Measurements from ENCODE around the gene SNX27. TPM values are rescaled to one million over a fixed set of nuclear protein-coding genes. Genes with fewer than 3 reads are reported as not detected.

SNX27 gene
- total RNA-seq, 1 donor from 2014 or later, result 33.1 TPM

- intact Hi-C loops (cut with micrococcal nuclease), result no loop called here
- DNase-seq, result no peak
- peaks cover 3% of the 10 kb centered on the region for H3K27me3 Mint-ChIP-seq
- H3K4me1 Mint-ChIP-seq, result peaks cover 7% of the 10 kb centered on the region
- no peaks in the 10 kb centered on the region for H3K9me3 Mint-ChIP-seq
- peaks cover under 1% of the 10 kb centered on the region for H3K36me3 Mint-ChIP-seq (ENCODE audit: low read depth)
- no peak overlapping the region for H3K4me3 Mint-ChIP-seq
- H3K27ac Mint-ChIP-seq, result no peak overlapping the region
Measured at GRCh38 chr1:151707541-151708065, 95.8 kb downstream of the SNX27 start.

DNA sequence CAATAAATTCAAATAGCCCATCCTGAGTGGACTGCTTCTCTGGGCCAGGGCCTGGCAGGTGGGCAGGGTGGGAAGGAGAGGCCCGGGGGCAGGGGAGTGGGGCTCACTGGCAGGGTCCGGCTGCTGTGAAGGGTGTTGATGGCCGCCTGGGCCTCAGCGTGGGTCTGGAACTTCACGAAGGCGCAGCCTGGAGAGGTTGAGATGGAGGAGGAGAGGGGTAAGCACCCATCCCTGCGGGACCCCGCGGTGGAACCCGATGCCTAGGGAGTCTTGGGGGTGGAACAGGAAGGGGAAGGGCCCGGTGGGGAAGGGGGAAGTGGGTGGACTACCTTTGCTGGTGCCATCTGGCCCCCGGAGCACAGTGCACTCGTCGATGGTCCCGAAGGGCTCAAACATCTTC lies 97.0 kb downstream of the SNX27 start:
- H3K4me1 Mint-ChIP-seq, result peaks cover 4% of the 10 kb centered on the region
- intact Hi-C loops (cut with micrococcal nuclease), result no loop called here
- H3K4me3 Mint-ChIP-seq, result no peak overlapping the region
- no peaks in the 10 kb centered on the region for H3K36me3 Mint-ChIP-seq (ENCODE audit: low read depth)
- peaks cover 6% of the 10 kb centered on the region for H3K27me3 Mint-ChIP-seq
- DNase-seq, result no peak
- no peaks in the 10 kb centered on the region for H3K9me3 Mint-ChIP-seq
- no peak overlapping the region for H3K27ac Mint-ChIP-seq

- H3K9me3 Mint-ChIP-seq, result no peaks in the 10 kb centered on the region
- H3K4me1 Mint-ChIP-seq, result peaks cover 4% of the 10 kb centered on the region
- no peaks in the 10 kb centered on the region for H3K36me3 Mint-ChIP-seq (ENCODE audit: low read depth)
- H3K27ac Mint-ChIP-seq, result no peak overlapping the region
- intact Hi-C loops (cut with micrococcal nuclease), result no loop called here
- no peak overlapping the region for H3K4me3 Mint-ChIP-seq
- H3K27me3 Mint-ChIP-seq, result peaks cover 15% of the 10 kb centered on the region
- peak; percentile 71 for DNase-seq
Measured at GRCh38 chr1:151710187-151710840, 98.5 kb downstream of the SNX27 start.

GRCh38 chr1:151711044-151711800 lies 99.4 kb downstream of the SNX27 start:
- DNase-seq, result no peak
- Mint-ChIP-seq H3K4me1 (peaks cover 5% of the 10 kb centered on the region), H3K27ac (no peak overlapping the region), H3K36me3 (ENCODE audit: low read depth) (no peaks in the 10 kb centered on the region), H3K4me3 (no peak overlapping the region), H3K9me3 (no peaks in the 10 kb centered on the region), H3K27me3 (peaks cover 24% of the 10 kb centered on the region)
- intact Hi-C loops (cut with micrococcal nuclease), result no loop called here

DNA sequence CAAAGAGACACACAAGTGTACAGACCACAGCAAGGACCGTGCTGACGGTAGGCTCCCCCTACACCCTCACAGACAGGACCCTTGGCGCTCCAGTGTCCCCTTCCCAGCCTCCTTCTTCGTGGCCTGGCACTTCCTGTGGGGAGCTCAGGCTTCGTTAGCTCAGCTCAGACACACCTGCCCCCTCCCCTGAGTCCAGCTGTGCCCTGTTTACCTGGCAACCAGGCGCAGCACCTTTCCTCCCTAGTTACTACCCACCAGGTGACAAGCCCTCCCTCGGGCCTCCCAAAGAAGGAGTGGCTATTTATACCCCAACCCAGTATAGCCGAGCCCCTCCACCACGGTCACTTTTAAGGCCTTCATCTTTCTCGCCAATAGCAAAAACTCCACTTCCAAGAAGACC lies 100.1 kb downstream of the SNX27 start:
- peaks cover 5% of the 10 kb centered on the region for H3K4me1 Mint-ChIP-seq

DNA sequence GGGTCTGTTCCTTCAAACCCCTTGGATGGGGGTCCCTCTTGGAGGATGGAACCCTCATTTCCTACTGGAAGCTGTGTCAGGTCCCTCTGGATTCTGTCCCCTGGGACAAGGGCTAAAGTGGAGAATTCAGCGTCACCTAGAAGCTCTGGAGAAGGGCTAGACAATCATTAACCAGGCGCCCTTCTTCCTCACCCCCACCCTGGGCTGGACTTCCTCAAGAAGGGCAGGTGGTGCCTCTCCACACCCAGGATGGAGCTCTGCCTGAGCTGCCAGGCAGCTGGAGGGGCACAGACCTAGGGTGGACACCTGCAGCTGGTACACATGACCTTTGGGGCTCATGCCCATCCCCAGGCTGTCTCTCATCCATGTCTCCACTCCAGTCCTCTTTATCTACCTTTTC lies 101.2 kb downstream of the SNX27 start:
- H3K9me3 Mint-ChIP-seq, result no peaks in the 10 kb centered on the region
- no peak overlapping the region for H3K27ac Mint-ChIP-seq
- DNase-seq, result no peak
- H3K4me3 Mint-ChIP-seq, result no peak overlapping the region
- intact Hi-C loops (cut with micrococcal nuclease), result no loop called here
- H3K27me3 Mint-ChIP-seq, result peaks cover 39% of the 10 kb centered on the region
- peaks cover 9% of the 10 kb centered on the region for H3K4me1 Mint-ChIP-seq
- no peaks in the 10 kb centered on the region for H3K36me3 Mint-ChIP-seq (ENCODE audit: low read depth)

More for the DNA sequence above, 100.1 kb downstream of the SNX27 start:
- Mint-ChIP-seq H3K4me3 (no peak overlapping the region), H3K27ac (no peak overlapping the region), H3K36me3 (ENCODE audit: low read depth) (no peaks in the 10 kb centered on the region), H3K9me3 (no peaks in the 10 kb centered on the region), H3K27me3 (peaks cover 28% of the 10 kb centered on the region)
- DNase-seq, result no peak
- intact Hi-C loops (cut with micrococcal nuclease), result no loop called here

- Mint-ChIP-seq H3K27me3 (peaks cover 47% of the 10 kb centered on the region), H3K27ac (no peak overlapping the region), H3K36me3 (ENCODE audit: low read depth) (no peaks in the 10 kb centered on the region), H3K9me3 (no peaks in the 10 kb centered on the region), H3K4me1 (peaks cover 9% of the 10 kb centered on the region), H3K4me3 (no peak overlapping the region)
- no peak for DNase-seq
- intact Hi-C loops (cut with micrococcal nuclease), result no loop called here
Measured at GRCh38 chr1:151713874-151714273, 102.0 kb downstream of the SNX27 start.

DNA sequence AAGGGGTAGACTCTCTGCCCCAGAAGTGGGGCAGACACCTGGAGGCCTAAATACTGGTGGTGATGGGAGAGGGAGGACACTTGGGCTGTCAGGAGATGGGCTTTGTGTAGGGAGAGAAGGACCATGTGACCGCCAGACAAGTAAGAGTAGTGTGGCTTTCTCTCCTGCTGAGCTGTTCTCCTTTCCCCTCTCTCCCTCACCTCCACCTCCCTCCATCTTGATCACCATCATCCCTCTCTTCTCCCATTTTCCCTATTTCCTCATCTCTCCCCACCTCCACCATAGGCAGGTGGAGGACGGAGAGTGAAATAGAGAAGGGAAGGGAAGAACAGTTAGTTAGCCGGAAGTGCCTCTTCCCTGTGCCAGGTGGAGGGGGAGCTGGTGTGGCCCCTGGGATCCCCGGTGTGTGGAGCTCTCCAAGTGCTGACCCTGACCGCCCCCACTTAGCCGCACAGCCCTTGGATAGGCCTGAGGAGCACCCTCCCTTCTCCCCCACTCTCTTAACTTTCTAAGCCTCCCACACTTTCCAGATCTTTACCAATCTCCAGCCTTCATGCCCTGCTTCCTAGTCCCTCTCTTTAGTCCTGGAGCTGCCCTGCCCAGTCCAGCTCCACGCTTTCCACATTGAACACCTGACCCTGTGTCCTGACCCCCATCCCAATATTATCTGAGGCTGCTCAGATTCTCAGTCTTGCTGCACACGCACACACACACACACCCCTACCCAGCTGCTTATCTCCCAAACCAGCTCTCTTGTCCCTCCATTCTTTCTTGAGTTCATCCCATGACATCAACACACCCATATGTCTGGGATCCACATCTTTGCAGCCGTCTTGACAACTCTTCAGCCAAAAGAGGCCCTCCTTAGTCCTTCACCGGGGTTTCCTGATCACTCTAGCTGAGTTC lies 103.2 kb downstream of the SNX27 start:
- H3K27ac Mint-ChIP-seq, result no peak overlapping the region
- H3K4me1 Mint-ChIP-seq, result peaks cover 10% of the 10 kb centered on the region
- DNase-seq, result no peak
- H3K4me3 Mint-ChIP-seq, result no peak overlapping the region
- H3K36me3 Mint-ChIP-seq (ENCODE audit: low read depth), result no peaks in the 10 kb centered on the region
- intact Hi-C loops (cut with micrococcal nuclease), result no loop called here
- peaks cover 57% of the 10 kb centered on the region for H3K27me3 Mint-ChIP-seq
- no peaks in the 10 kb centered on the region for H3K9me3 Mint-ChIP-seq

- no peak for DNase-seq
- no peaks in the 10 kb centered on the region for H3K36me3 Mint-ChIP-seq (ENCODE audit: low read depth)
- peaks cover 18% of the 10 kb centered on the region for H3K4me1 Mint-ChIP-seq
- no peak overlapping the region for H3K4me3 Mint-ChIP-seq
- no peaks in the 10 kb centered on the region for H3K9me3 Mint-ChIP-seq
- H3K27ac Mint-ChIP-seq, result no peak overlapping the region
- H3K27me3 Mint-ChIP-seq, result peaks cover 64% of the 10 kb centered on the region
- intact Hi-C loops (cut with micrococcal nuclease), result no loop called here
Measured at GRCh38 chr1:151715726-151716404, 104.0 kb downstream of the SNX27 start.

DNA sequence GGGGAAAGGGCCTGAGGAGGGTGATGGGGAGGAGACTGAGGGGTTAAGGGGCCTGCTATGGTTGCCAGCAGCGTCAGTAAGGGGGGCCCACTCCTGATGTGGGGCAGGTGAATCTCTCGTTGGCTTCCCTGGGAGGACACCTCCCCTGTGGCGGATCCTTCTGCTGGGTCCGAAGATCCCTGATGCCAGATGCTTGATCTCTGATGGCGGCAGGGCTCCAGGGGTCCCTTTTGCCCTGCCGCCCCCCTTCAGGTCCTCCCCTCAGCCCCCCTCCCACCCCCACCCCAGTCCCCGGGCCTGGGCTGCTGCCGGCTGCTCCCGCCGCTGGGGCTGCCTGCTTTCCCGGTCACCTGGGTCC lies 104.5 kb downstream of the SNX27 start:
- no peaks in the 10 kb centered on the region for H3K36me3 Mint-ChIP-seq (ENCODE audit: low read depth)
- peaks cover 20% of the 10 kb centered on the region for H3K4me1 Mint-ChIP-seq
- intact Hi-C loops (cut with micrococcal nuclease), result no loop called here
- no peaks in the 10 kb centered on the region for H3K9me3 Mint-ChIP-seq
- H3K27ac Mint-ChIP-seq, result no peak overlapping the region
- H3K27me3 Mint-ChIP-seq, result peaks cover 67% of the 10 kb centered on the region
- H3K4me3 Mint-ChIP-seq, result no peak overlapping the region
- DNase-seq, result no peak

DNA sequence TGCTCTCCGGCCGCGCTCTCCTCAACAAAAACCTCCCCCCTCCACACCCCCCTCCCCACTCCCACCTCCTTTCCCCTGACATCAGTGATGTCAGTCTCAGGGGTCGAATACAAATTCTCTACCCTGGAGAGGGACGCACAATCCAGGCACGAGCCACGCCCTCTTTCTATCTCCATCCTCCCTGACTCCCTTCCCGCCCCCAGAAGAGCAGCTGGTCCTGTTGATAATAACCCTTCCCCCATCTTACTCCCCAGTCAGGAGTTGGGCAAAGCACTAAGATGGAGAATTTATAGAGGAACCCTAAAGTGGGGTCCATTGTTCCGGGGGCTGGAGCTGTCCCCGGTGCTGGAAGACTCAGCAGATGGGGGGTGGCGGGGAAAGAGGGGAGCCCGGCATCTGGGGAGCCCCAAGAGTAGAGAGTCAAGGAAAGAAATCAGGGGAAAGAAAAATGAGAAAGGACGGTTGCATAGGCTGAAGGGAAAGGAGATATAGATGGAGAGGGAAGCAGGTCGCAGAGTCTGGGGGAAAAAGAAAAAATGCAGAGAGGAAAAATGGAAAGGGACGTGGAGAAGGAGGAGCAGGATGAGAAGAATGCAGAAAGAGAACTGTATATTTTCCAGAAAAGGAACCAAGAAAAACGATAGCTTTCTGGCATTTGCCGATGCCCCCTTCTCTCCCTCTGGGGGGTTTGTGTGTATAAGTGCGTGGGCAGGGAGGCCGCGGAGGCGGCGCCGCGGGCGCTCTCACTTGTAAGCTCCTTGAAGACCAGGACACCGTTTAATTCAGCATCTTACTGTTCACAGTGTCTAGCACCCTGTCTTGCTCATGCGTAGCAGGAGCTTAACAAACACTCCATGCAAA lies 105.2 kb downstream of the SNX27 start, which contains the start of gene CELF3:
Gene CELF3, minus strand, starts transcription at position 33 of the 861 bp plus-strand sequence. CDS start 783 bp downstream, outside the sequence.
- Mint-ChIP-seq H3K27ac (no peak within 1 kb of the TSS), H3K36me3 (ENCODE audit: low read depth) (no peaks in the 10 kb centered on the region), H3K9me3 (no peaks in the 10 kb centered on the region), H3K4me3 (peak within 1 kb of the TSS; percentile 26), H3K27me3 (peaks cover 73% of the 10 kb centered on the region), H3K4me1 (peaks cover 23% of the 10 kb centered on the region)
- intact Hi-C loops (cut with micrococcal nuclease), result no loop called here
- DNase-seq, result peak; percentile 68

DNA sequence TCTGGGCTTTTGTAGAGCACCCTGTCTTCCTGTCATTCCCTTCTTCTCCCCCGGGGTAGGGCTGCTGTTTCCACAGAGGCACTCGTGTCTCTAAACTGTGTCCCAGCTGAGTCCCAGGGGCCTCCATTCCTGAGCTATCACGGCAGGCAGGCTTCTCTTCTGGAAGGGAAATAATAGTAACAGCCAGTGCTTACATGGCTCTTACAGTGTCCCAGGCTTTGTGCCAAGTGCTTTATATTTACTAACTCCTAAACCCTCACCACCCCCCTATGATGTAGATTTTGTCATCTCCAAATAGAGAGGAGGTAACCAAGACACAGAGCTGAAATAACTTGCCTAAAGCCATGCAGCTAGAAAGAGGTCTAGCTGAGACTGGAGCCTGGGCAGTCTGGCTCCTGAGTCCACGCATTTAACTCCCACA lies 106.2 kb downstream of the SNX27 start:
- Mint-ChIP-seq H3K27me3 (peaks cover 79% of the 10 kb centered on the region), H3K9me3 (no peaks in the 10 kb centered on the region), H3K4me3 (no peak overlapping the region), H3K36me3 (ENCODE audit: low read depth) (no peaks in the 10 kb centered on the region), H3K27ac (no peak overlapping the region), H3K4me1 (peaks cover 23% of the 10 kb centered on the region)
- intact Hi-C loops (cut with micrococcal nuclease), result no loop called here
- no peak for DNase-seq

Measured in activated CD4-positive, alpha-beta T cell treated with anti-CD3 and anti-CD28 coated beads, Interleukin-2, amount 10 ng/mL, durations not matched to agents 24 days and 14 days (primary cell).